ENCODE data around the gene RSRC2. TPM values are rescaled to one million over a fixed set of nuclear protein-coding genes. Genes with fewer than 3 reads are reported as not detected.

Gene RSRC2
- total and polyA plus RNA-seq, 7 experiments from 2014 or later: 32.1 to 249 (median 128) TPM

GRCh38 chr12:122523280-122523679, 3.5 kb downstream of the RSRC2 start:
- H3K4me1 ChIP-seq (ENCODE audit: control insufficient read depth in 2 of 2, insufficient read depth in 2 of 2, low read length in 2 of 2): peaks cover 30 to 50% of the 10 kb centered on the region in 2 donors
- intact Hi-C loops (cut with micrococcal nuclease): loop anchor here (10.0 kb wide), 2 partner anchors 372 to 638 kb away; partner anchors contain the start of genes PSMD9 (in 1 of the 2) and VPS37B (in 1 of the 2)
- peaks cover 35 to 64% (median 53%) of the 10 kb centered on the region in 7 donors for H3K4me1 Mint-ChIP-seq
- ChIA-PET CTCF (no interaction called here), POLR2A (interaction anchor here (0.7 to 4.9 kb wide), 3 partner anchors 22 to 195 kb away, joined by 3 to 115 read pairs (median 24); partner anchors contain the start of gene ZCCHC8)
- no peak overlapping the region for H3K27ac ChIP-seq (ENCODE audit: low read depth, low read length)
- peak overlapping the region in 5 of 10 donors; percentile 76 to 96 (median 93) for H3K4me3 Mint-ChIP-seq
- peaks cover 10 to 41% (median 34%) of the 10 kb centered on the region in 3 experiments for H3K36me3 ChIP-seq (ENCODE audit: control insufficient read depth in 2 of 3, insufficient read depth in 3 of 3, low read length in 3 of 3)
- peak overlapping the region in 6 of 9 donors; percentile 1 to 86 (median 18) for H3K27ac Mint-ChIP-seq
- DNase-seq (no peak), ATAC-seq (no peak)
- no peaks in the 10 kb centered on the region for H3K9me3 ChIP-seq (ENCODE audit: control insufficient read depth in 2 of 3, low read length in 3 of 3)
- no peaks in the 10 kb centered on the region for H3K27me3 ChIP-seq (ENCODE audit: control insufficient read depth in 2 of 2, insufficient read depth in 2 of 2, low read length in 2 of 2)
- no peaks in the 10 kb centered on the region for H3K9me3 Mint-ChIP-seq
- peaks cover 4 to 38% (median 29%) of the 10 kb centered on the region in 5 donors for H3K36me3 Mint-ChIP-seq
- H3K27me3 Mint-ChIP-seq: no peaks in the 10 kb centered on the region
- no peak overlapping the region for H3K4me3 ChIP-seq (ENCODE audit: low read length)

DNA sequence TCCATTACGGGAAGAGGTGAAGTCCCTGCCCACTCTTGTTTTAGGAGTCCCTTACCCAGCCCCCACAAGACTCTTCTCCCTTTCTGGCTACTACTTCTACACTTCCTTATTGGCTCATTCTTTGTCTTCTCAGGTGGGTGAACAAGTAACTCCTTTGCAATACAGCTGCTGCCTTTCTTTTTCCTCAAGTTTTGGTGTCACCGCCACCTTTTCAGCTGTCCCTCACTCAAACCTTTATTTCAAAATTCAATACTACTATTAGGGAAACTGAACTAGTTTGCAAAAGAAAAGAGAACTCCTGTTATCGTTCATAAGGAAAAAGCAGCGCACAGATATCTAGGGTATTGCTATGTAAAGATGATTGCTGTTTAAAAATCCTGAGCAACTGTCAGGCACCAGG, 6.1 kb downstream of the RSRC2 start:
- no peak overlapping the region for H3K4me3 Mint-ChIP-seq
- CTCF ChIA-PET: no interaction called here
- no peaks in the 10 kb centered on the region for H3K27me3 Mint-ChIP-seq
- DNase-seq (no peak), ATAC-seq (no peak)
- no peaks in the 10 kb centered on the region for H3K9me3 Mint-ChIP-seq
- POLR2A ChIA-PET: interaction anchor here (2.4 kb wide), 1 partner anchor 19 kb away, joined by 12 read pairs; the partner anchor contains the start of gene ZCCHC8
- H3K36me3 Mint-ChIP-seq: peaks cover 9 to 52% (median 45%) of the 10 kb centered on the region in 5 donors
- no peaks in the 10 kb centered on the region for H3K9me3 ChIP-seq (ENCODE audit: control insufficient read depth in 2 of 3, low read length in 3 of 3)
- peak overlapping the region in 3 of 9 donors; percentile 54 to 75 (median 67) for H3K27ac Mint-ChIP-seq
- peaks cover 37 to 71% (median 62%) of the 10 kb centered on the region in 7 donors for H3K4me1 Mint-ChIP-seq
- no peak overlapping the region for H3K4me3 ChIP-seq (ENCODE audit: low read length)
- no peak overlapping the region for H3K27ac ChIP-seq (ENCODE audit: low read depth, low read length)
- peaks cover 26 to 42% of the 10 kb centered on the region in 2 donors for H3K4me1 ChIP-seq (ENCODE audit: control insufficient read depth in 2 of 2, insufficient read depth in 2 of 2, low read length in 2 of 2)
- no peaks in the 10 kb centered on the region for H3K27me3 ChIP-seq (ENCODE audit: control insufficient read depth in 2 of 2, insufficient read depth in 2 of 2, low read length in 2 of 2)
- intact Hi-C loops (cut with micrococcal nuclease): loop anchor here (10.0 kb wide), 2 partner anchors 374 to 636 kb away; partner anchors contain the start of genes PSMD9 (in 1 of the 2) and VPS37B (in 1 of the 2)
- H3K36me3 ChIP-seq (ENCODE audit: control insufficient read depth in 2 of 3, insufficient read depth in 3 of 3, low read length in 3 of 3): peaks cover 35 to 64% (median 59%) of the 10 kb centered on the region in 3 experiments

DNA sequence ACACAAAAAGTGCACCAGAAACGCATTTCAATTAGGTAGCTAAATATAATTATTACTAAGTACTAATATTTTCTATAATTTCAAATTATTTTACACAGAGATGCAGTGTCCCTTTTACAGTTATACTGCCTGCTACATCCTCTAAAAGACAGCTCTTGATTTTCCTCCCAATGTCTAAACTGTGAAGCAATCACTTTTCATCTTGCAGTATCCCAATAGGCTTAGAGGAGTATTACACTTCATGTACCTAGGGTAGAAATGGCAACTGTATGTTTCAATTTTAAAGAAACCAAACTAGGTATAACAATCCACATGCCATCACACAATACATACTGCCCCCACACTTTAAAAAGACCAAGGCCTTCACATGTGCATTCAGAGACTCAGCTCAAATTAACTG, 7.3 kb downstream of the RSRC2 start:
- Histone ChIP-seq H3K4me1 (ENCODE audit: control insufficient read depth in 2 of 2, insufficient read depth in 2 of 2, low read length in 2 of 2) (peaks cover 18 to 35% of the 10 kb centered on the region in 2 donors), H3K9me3 (ENCODE audit: control insufficient read depth in 2 of 3, low read length in 3 of 3) (no peaks in the 10 kb centered on the region), H3K27me3 (ENCODE audit: control insufficient read depth in 2 of 2, insufficient read depth in 2 of 2, low read length in 2 of 2) (no peaks in the 10 kb centered on the region), H3K36me3 (ENCODE audit: control insufficient read depth in 2 of 3, insufficient read depth in 3 of 3, low read length in 3 of 3) (peaks cover 41 to 76% (median 69%) of the 10 kb centered on the region in 3 experiments), H3K27ac (ENCODE audit: low read depth, low read length) (no peak overlapping the region), H3K4me3 (ENCODE audit: low read length) (no peak overlapping the region)
- Mint-ChIP-seq H3K36me3 (peaks cover 13 to 58% (median 44%) of the 10 kb centered on the region in 5 donors), H3K4me3 (peak overlapping the region in 2 of 10 donors; percentile 3 to 31), H3K27ac (peak overlapping the region in 3 of 9 donors; percentile 9 to 50 (median 14)), H3K27me3 (no peaks in the 10 kb centered on the region), H3K4me1 (peaks cover 28 to 63% (median 58%) of the 10 kb centered on the region in 7 donors), H3K9me3 (no peaks in the 10 kb centered on the region)
- ChIA-PET CTCF (no interaction called here), POLR2A (interaction anchor here (0.6 to 2.4 kb wide), 3 partner anchors 12 to 71 kb away, joined by 3 to 12 read pairs (median 3); partner anchors contain the start of gene ZCCHC8)
- intact Hi-C loops (cut with micrococcal nuclease): no loop called here
- peak; percentile 25 for ATAC-seq
- no peak for DNase-seq

GRCh38 chr12:122518908-122519307, 7.8 kb downstream of the RSRC2 start:
- Mint-ChIP-seq H3K27ac (peak overlapping the region in 3 of 9 donors; percentile 21 to 65 (median 26)), H3K27me3 (no peaks in the 10 kb centered on the region), H3K9me3 (no peaks in the 10 kb centered on the region), H3K4me1 (peaks cover 24 to 58% (median 53%) of the 10 kb centered on the region in 7 donors), H3K4me3 (no peak overlapping the region), H3K36me3 (peaks cover 13 to 56% (median 39%) of the 10 kb centered on the region in 5 donors)
- ATAC-seq (no peak), DNase-seq (no peak)
- Histone ChIP-seq H3K4me1 (ENCODE audit: control insufficient read depth in 2 of 2, insufficient read depth in 2 of 2, low read length in 2 of 2) (peaks cover 13 to 30% of the 10 kb centered on the region in 2 donors), H3K27me3 (ENCODE audit: control insufficient read depth in 2 of 2, insufficient read depth in 2 of 2, low read length in 2 of 2) (no peaks in the 10 kb centered on the region), H3K4me3 (ENCODE audit: low read length) (no peak overlapping the region), H3K36me3 (ENCODE audit: control insufficient read depth in 2 of 3, insufficient read depth in 3 of 3, low read length in 3 of 3) (peaks cover 42 to 80% (median 69%) of the 10 kb centered on the region in 3 experiments), H3K9me3 (ENCODE audit: control insufficient read depth in 2 of 3, low read length in 3 of 3) (no peaks in the 10 kb centered on the region), H3K27ac (ENCODE audit: low read depth, low read length) (no peak overlapping the region)
- intact Hi-C loops (cut with micrococcal nuclease): no loop called here
- ChIA-PET POLR2A (interaction anchor here (1.0 to 2.4 kb wide), 2 partner anchors 11 to 18 kb away, joined by 3 to 12 read pairs; partner anchors contain the start of gene ZCCHC8), CTCF (no interaction called here)

DNA sequence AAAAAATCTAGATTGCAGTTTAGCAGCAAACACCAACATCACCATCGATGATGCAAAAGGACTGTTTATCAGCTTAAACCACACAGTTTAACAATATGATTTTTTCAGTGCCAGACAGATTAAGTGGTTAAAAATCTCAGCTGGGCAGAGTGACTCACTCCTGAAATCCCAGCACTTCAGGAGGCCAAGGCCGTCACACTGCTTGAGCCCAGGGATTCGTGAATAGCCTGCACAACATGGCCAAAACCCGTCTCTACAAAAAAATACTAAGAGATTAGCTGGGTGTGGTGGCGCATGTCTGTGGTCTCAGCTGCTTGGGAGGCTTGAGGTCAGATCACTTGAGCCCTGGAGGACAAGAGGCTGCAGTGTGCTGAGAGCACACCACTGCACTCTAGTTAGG, 8.9 kb downstream of the RSRC2 start:
- ATAC-seq: no peak
- peaks cover 13 to 53% (median 39%) of the 10 kb centered on the region in 5 donors for H3K36me3 Mint-ChIP-seq

DNA sequence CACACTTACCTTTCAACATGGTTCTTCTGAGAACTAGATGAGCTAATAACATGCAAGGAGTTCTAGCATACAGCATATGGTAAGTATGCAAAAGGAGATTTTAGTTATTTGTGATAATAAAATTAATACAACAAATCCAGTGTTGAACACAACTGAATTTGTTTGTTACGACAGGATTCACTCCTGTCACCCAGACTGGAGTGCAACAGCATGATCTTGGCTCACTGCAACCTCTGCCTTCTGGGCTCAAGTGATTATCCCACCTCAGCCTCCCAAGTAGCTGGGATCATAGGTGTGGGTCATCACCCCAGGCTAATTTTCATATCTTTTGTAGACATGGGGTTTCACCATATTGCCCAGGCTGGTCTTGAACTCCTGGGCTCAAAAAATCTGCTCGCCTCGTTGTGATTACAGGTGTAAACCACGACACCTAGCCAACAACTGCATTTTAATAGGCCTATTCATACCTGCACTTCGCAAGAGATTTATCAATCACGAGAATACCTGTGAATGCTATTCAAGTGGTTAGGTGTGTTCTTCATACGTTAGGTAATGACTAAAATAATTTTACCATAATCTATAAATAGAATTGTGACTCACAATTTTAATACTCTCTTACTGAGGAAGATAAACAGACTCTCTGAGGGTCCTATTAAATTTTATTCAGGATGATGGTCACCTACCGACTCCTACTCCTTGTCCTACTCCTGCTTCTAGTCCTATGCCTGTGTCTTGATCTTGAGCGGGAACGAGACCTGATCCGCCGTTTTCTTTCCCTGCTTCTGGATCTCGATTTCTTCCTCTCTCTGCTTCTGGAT, 10.0 kb downstream of the RSRC2 start:
- CTCF ChIA-PET: no interaction called here

More for the DNA sequence above, 8.9 kb downstream of the RSRC2 start:
- intact Hi-C loops (cut with micrococcal nuclease): no loop called here
- POLR2A ChIA-PET: interaction anchor here (0.7 kb wide), 1 partner anchor 15 kb away, joined by 3 read pairs; no protein-coding TSS in a partner anchor
- Histone ChIP-seq H3K27ac (ENCODE audit: low read depth, low read length) (no peak overlapping the region), H3K4me3 (ENCODE audit: low read length) (no peak overlapping the region), H3K9me3 (ENCODE audit: control insufficient read depth in 2 of 3, low read length in 3 of 3) (no peaks in the 10 kb centered on the region), H3K36me3 (ENCODE audit: control insufficient read depth in 2 of 3, insufficient read depth in 3 of 3, low read length in 3 of 3) (peaks cover 48 to 88% (median 73%) of the 10 kb centered on the region in 3 experiments), H3K27me3 (ENCODE audit: control insufficient read depth in 2 of 2, insufficient read depth in 2 of 2, low read length in 2 of 2) (no peaks in the 10 kb centered on the region), H3K4me1 (ENCODE audit: control insufficient read depth in 2 of 2, insufficient read depth in 2 of 2, low read length in 2 of 2) (peaks cover 5 to 20% of the 10 kb centered on the region in 2 donors)
- no peak for DNase-seq
- H3K27ac Mint-ChIP-seq: peak overlapping the region in 1 of 9 donors; percentile 36
- CTCF ChIA-PET: no interaction called here
- H3K4me1 Mint-ChIP-seq: peaks cover 15 to 50% (median 43%) of the 10 kb centered on the region in 7 donors
- H3K9me3 Mint-ChIP-seq: no peaks in the 10 kb centered on the region
- H3K4me3 Mint-ChIP-seq: no peak overlapping the region
- no peaks in the 10 kb centered on the region for H3K27me3 Mint-ChIP-seq

More for the DNA sequence above, 10.0 kb downstream of the RSRC2 start:
- Histone ChIP-seq H3K27ac (ENCODE audit: low read depth, low read length) (no peak overlapping the region), H3K27me3 (ENCODE audit: control insufficient read depth in 2 of 2, insufficient read depth in 2 of 2, low read length in 2 of 2) (no peaks in the 10 kb centered on the region), H3K4me3 (ENCODE audit: low read length) (no peak overlapping the region), H3K4me1 (ENCODE audit: control insufficient read depth in 2 of 2, insufficient read depth in 2 of 2, low read length in 2 of 2) (peaks cover 0 to 12% of the 10 kb centered on the region in 2 donors), H3K36me3 (ENCODE audit: control insufficient read depth in 2 of 3, insufficient read depth in 3 of 3, low read length in 3 of 3) (peaks cover 54 to 92% (median 80%) of the 10 kb centered on the region in 3 experiments), H3K9me3 (ENCODE audit: control insufficient read depth in 2 of 3, low read length in 3 of 3) (no peaks in the 10 kb centered on the region)
- no peaks in the 10 kb centered on the region for H3K27me3 Mint-ChIP-seq
- POLR2A ChIA-PET: no interaction called here
- ATAC-seq: no peak
- H3K36me3 Mint-ChIP-seq: peaks cover 13 to 55% (median 43%) of the 10 kb centered on the region in 5 donors
- intact Hi-C loops (cut with micrococcal nuclease): no loop called here
- peaks cover 7 to 41% (median 33%) of the 10 kb centered on the region in 7 donors for H3K4me1 Mint-ChIP-seq
- no peaks in the 10 kb centered on the region for H3K9me3 Mint-ChIP-seq
- no peak for DNase-seq
- no peak overlapping the region for H3K4me3 Mint-ChIP-seq
- peak overlapping the region in 5 of 9 donors; percentile 1 to 53 (median 36) for H3K27ac Mint-ChIP-seq
